Fibroblast of upper back skin (primary cell): ENCODE measurements around the gene C2CD4C.
"Not testable (repeated sequence)": the region's sequence is repeated elsewhere in the genome, so short reads cannot be mapped to it uniquely, and the experiment has no call there.

Experiments used
- DNase-seq: peaks from one replicate; pipeline ENCODE4 v3.0.0-alpha.2; 2013

C2CD4C gene

DNA sequence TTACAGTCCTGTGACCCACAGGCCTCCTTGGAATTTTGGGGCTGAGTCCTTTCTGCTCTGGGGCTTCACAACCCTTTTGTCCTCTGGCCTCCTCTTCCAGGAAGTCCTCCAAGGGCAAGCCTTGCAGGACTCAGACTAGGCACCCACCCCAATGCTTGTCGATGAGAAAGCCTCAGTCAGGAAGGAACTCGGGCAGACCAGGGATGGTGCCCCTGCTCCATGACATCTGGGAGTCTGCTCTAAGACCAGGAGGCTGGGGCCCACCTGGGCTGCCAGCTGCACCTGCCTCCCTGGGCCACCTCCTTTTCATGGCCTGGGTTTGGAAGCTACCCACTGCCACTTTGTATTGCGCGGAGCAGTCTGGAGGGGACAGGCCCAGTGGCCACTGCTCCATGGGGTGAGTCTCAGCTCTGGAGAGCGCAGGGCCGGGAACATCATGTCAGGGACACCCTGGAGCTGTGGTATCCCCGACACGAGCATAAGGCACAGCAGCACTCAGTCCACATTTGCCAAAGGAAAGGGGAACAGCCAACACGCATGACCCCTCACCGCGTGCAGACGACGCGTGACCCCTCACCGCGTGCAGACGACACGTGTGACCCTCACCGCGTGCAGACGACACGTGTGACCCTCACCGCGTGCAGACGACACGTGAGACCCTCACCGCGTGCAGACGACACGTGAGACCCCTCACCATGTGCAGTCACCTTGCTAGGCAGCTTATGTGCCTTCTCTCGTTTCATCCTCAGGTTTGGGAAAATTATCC is 10.8 kb downstream of the C2CD4C start:
- DNase-seq = no peak

- DNase-seq = no peak
These were observed 11.6 kb downstream of the C2CD4C start for GRCh38 chr19:397321-397720.

- no peak for DNase-seq
These were observed 13.5 kb downstream of the C2CD4C start for GRCh38 chr19:395467-395866.

- DNase-seq = not testable (repeated sequence)
These were observed 14.1 kb downstream of the C2CD4C start for GRCh38 chr19:394857-395256.

GRCh38 chr19:393560-393959 is 15.4 kb downstream of the C2CD4C start:
- DNase-seq = not testable (repeated sequence)

- DNase-seq = no peak
These were observed 16.5 kb downstream of the C2CD4C start for GRCh38 chr19:392375-392970.

DNA sequence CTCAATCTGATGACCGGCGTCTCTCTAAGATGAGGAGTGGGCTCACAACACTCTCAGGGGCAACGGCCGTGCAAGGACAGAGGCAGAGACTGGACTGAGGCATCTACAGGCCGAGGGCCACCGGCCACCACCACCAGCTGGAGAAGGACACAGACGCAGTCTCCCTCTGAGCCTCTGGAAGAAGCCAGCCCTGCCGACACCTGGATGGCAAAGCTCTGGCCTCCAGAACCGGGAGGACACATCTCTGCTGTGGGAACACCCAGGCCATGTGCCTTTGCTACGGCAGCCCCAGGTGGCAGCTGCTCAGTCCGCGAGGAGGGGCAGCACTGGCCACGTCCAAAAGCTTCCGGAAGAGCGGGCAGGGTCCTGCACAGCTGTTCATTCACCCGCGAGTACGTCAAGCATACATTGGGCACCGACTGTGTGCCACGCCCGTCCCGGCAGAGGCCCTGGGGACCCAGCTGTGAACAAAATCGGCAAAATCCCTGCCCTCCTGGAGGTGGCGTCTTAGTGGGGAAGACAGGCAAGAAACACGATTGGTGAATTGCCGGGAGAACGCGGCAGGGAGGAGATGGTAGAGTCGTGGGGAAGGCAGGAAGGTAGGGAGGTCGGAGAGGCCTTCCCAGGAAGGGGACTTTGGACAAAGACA is 17.1 kb downstream of the C2CD4C start:
- DNase-seq = no peak

DNA sequence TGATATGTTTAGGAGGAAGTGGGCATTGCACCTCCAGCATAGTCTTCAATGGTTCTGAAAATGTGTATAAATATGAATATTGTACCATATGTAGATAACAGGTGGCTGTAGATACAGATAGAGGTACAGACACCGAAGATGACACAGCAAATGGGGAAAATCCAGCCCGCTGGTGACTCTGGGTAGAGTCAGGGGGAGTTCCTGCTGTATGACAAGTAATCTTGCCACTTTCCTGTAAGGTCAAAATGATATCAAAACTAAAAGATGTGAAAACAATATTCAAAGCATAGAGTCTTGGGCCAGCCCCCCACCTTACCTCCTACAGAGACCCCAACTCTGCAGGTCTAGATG is 17.8 kb downstream of the C2CD4C start:
- no peak for DNase-seq

GRCh38 chr19:390386-391206 is 18.4 kb downstream of the C2CD4C start:
- no peak for DNase-seq

- DNase-seq = no peak
These were observed 19.0 kb downstream of the C2CD4C start for GRCh38 chr19:389935-390289.

GRCh38 chr19:389255-389934 is 19.6 kb downstream of the C2CD4C start:
- DNase-seq = no peak

DNA sequence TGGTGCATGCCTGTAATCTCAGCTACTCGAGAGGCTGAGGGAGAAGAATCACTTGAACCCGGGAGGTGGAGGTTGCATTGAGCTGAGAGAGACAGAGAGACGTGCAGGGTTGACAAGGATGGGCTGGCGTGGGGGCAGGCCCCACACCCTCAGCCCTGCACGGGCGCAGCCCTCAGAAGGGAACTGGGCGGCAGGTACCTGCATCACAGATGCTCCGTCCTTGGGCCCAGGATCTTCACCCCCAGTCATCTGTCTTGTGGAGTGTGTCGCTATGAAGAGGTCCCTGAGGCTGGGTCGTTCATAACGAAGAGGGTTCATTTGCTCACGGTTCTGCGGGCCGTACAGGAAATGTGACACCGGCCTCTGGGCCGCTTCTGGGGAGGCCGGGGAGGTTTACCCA is 20.3 kb downstream of the C2CD4C start:
- DNase-seq = no peak

GRCh38 chr19:387777-388176 is 21.2 kb downstream of the C2CD4C start:
- no peak for DNase-seq

GRCh38 chr19:386632-387301 is 22.2 kb downstream of the C2CD4C start:
- DNase-seq = not testable (repeated sequence)

DNA sequence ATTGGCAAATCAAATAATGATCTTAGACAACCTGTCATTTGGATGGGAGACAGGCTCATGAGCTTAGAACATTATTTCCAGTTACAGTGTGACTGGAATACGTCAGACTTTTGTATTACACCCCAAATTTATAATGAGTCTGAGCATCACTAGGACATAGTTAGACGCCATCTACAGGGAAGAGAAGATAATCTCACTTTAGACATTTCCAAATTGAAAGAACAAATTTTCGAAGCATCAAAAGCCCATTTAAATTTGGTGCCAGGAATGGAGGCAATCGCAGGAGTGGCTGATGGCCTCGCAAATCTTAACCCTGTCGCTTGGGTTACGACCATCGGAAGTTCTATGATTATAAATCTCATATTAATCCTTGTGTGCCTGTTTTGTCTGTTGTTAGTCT is 22.8 kb downstream of the C2CD4C start:
- not testable (repeated sequence) for DNase-seq

- no peak for DNase-seq
These were observed 24.2 kb downstream of the C2CD4C start for GRCh38 chr19:384799-385169.

GRCh38 chr19:383922-384798 is 24.8 kb downstream of the C2CD4C start:
- DNase-seq = no peak

GRCh38 chr19:383040-383439 is 25.9 kb downstream of the C2CD4C start:
- DNase-seq = no peak

GRCh38 chr19:382578-382977 is 26.4 kb downstream of the C2CD4C start:
- peak; percentile 65 for DNase-seq

- not testable (repeated sequence) for DNase-seq
These were observed 27.0 kb downstream of the C2CD4C start for GRCh38 chr19:381901-382300.

DNA sequence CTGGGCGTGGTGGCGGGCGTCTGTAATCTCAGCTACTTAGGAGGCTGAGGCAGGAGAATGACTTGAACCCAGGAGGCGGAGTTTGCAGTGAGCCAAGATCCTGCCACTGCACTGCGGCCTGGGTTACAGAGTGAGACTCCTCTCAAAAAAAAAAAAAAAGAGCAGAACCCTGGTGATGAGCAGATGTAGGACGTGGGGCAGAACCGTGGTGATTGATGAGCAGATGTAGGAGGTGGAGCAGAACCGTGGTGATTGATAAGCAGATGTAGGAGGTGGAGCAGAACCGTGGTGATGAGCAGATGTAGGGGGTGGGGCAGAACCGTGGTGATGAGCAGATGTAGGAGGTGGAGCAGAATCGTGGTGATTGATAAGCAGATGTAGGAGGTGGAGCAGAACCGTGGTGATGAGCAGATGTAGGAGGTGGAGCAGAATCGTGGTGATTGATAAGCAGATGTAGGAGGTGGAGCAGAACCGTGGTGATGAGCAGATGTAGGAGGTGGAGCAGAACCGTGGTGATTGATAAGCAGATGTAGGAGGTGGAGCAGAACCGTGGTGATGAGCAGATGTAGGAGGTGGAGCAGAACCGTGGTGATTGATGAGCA is 28.2 kb downstream of the C2CD4C start:
- DNase-seq = not testable (repeated sequence)
